GM19043 (cell line): Measurements from ENCODE around the gene SNX11.

Experiments
- ATAC-seq: cut with Tn5 transposase; IDR thresholded peaks from one replicate; pipeline ENCODE4 v1.9.1; 2021; ENCODE audit warnings: low read depth; ENCODE audit not compliant: unreplicated experiment

Gene SNX11

GRCh38 chr17:48128400-48128799, 20.8 kb downstream of the SNX11 start:
- no peak for ATAC-seq

GRCh38 chr17:48129981-48130380, 22.4 kb downstream of the SNX11 start:
- no peak for ATAC-seq

GRCh38 chr17:48131216-48131824, 23.8 kb downstream of the SNX11 start:
- ATAC-seq, result no peak

- ATAC-seq, result no peak
Observed at GRCh38 chr17:48132385-48132784, 24.8 kb downstream of the SNX11 start.

GRCh38 chr17:48134912-48135480, 27.4 kb downstream of the SNX11 start:
- no peak for ATAC-seq

GRCh38 chr17:48137656-48138055, 30.1 kb downstream of the SNX11 start:
- ATAC-seq, result no peak

- no peak for ATAC-seq
Observed at GRCh38 chr17:48139944-48140343, 32.4 kb downstream of the SNX11 start.

GRCh38 chr17:48143629-48144028, 36.1 kb downstream of the SNX11 start:
- ATAC-seq, result no peak

- no peak for ATAC-seq
Observed at GRCh38 chr17:48144231-48144630, 36.7 kb downstream of the SNX11 start.

- no peak for ATAC-seq
Observed at GRCh38 chr17:48144976-48145798, 37.6 kb downstream of the SNX11 start.

GRCh38 chr17:48148029-48148770, 40.6 kb downstream of the SNX11 start:
- ATAC-seq, result no peak

GRCh38 chr17:48148854-48149786, 41.6 kb downstream of the SNX11 start:
- ATAC-seq, result no peak

GRCh38 chr17:48149787-48150463, 42.4 kb downstream of the SNX11 start:
- ATAC-seq, result no peak

GRCh38 chr17:48150597-48151001, 43.0 kb downstream of the SNX11 start:
- no peak for ATAC-seq

GRCh38 chr17:48151220-48151619, 43.7 kb downstream of the SNX11 start:
- no peak for ATAC-seq

GRCh38 chr17:48152289-48152688, 44.7 kb downstream of the SNX11 start:
- ATAC-seq, result no peak

GRCh38 chr17:48153691-48154358, 46.3 kb downstream of the SNX11 start:
- no peak for ATAC-seq

- ATAC-seq, result no peak
Observed at GRCh38 chr17:48155889-48156611, 48.5 kb downstream of the SNX11 start.
